ENCODE data around the gene BTBD16. TPM values are rescaled to one million over a fixed set of nuclear protein-coding genes. Genes with fewer than 3 reads are reported as not detected.
A peak's percentile ranks its signal among the peaks of the same experiment; 100 is the strongest.

BTBD16 gene
- total RNA-seq, 2 experiments from 2014 or later, result not detected

DNA sequence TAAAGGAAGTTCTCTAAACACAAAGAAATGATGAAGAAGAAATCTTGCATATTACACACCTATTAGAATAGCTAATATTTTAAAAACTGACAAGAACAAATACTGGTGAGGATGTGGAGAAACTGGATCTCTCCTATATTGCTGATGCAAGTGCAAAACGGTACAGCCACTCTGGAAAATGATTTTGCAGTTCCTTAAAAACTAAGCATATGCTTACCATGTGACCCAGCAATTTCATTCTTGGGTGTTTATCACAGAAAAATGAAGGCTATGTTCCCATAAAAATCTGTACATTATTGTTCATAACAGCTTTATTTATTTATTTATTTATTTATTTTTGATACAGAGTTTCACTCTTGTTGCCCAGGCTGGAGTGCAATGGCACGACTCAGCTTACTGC lies 88.5 kb downstream of the BTBD16 start:
- POLR2A ChIA-PET, result no interaction called here
- DNase-seq, result no peak
- CTCF ChIA-PET, result interaction anchor here (0.7 to 0.9 kb wide), 2 partner anchors 61 to 79 kb away, joined by 3 to 4 read pairs; no protein-coding TSS in a partner anchor
- Mint-ChIP-seq H3K4me1 (no peaks in the 10 kb centered on the region), H3K27ac (no peak overlapping the region), H3K4me3 (no peak overlapping the region), H3K9me3 (no peaks in the 10 kb centered on the region), H3K36me3 (ENCODE audit: low read depth) (no peaks in the 10 kb centered on the region), H3K27me3 (peaks cover 18% of the 10 kb centered on the region)

DNA sequence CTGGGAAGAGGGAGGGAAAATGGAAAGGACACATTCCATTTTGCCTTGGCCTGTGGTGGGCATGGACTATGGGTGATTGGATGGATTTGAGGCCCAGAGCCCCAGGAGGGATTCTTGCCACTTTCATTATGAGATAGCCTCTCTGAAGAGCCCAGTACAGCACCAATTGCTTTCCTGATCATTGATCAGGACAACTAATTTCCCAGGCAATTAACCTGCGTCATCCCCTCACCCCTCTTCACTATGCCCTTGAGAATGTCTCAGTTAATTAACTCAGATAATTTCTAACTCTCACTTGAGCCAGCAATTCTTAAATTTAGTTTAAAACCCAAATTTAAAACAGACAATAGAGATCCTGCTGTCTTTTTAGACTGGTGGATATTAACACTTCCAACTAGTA lies 90.0 kb downstream of the BTBD16 start:
- H3K27ac Mint-ChIP-seq, result no peak overlapping the region
- no peaks in the 10 kb centered on the region for H3K9me3 Mint-ChIP-seq
- H3K27me3 Mint-ChIP-seq, result peaks cover 19% of the 10 kb centered on the region
- H3K4me1 Mint-ChIP-seq, result no peaks in the 10 kb centered on the region
- H3K4me3 Mint-ChIP-seq, result no peak overlapping the region
- H3K36me3 Mint-ChIP-seq (ENCODE audit: low read depth), result no peaks in the 10 kb centered on the region
- no peak for DNase-seq
- ChIA-PET POLR2A (no interaction called here), CTCF (no interaction called here)

DNA sequence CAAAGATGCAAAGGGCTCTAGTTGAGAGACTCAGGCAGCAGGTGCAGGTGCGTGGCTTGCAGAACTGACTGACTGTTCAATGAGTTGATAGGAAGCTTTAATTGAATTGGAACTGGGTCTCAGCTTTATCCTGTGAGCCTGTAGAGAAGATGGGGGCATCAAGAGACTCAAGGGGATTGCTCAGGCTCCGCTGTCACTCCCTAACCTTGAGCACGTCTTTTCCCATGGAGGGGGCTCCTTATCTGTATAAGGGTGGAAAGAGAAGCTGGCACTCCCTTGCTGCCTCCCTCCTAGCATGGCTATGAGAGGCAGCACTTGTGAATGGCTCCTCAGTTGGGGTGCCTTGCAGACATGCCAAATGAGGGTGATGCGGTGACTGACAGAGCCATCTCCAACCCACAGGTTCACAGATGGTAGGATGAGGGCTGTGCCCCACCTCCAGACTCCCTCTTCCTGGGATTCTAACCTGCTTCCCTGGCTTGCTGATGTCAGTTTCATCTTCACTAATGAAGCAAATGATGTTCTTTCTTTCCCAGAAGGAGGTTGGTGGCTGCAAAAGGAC lies 91.0 kb downstream of the BTBD16 start:
- H3K36me3 Mint-ChIP-seq (ENCODE audit: low read depth), result no peaks in the 10 kb centered on the region
- DNase-seq, result no peak
- H3K27ac Mint-ChIP-seq, result no peak overlapping the region
- H3K27me3 Mint-ChIP-seq, result peaks cover 22% of the 10 kb centered on the region
- H3K4me1 Mint-ChIP-seq, result no peaks in the 10 kb centered on the region
- H3K4me3 Mint-ChIP-seq, result no peak overlapping the region
- H3K9me3 Mint-ChIP-seq, result no peaks in the 10 kb centered on the region
- ChIA-PET CTCF (no interaction called here), POLR2A (no interaction called here)

DNA sequence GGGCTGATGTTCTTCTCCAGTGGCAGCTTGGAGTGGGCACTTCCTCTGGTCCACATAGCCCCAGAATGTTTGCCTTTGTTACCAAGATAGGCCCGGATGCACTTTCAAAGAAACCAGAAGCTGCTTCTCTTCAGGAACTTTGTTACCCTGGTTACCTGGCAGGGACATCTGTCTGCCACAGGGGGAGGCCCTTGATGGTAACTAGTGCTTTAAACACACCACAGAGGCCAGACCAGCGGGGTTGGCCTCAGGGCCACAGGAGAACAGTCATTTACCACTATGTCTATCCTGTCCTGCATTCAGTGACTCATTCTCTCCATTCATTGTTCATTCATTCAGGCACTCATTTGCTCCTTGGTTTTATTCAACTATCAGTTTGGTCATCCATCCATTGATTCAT lies 91.5 kb downstream of the BTBD16 start:
- H3K27ac Mint-ChIP-seq, result no peak overlapping the region
- no peaks in the 10 kb centered on the region for H3K36me3 Mint-ChIP-seq (ENCODE audit: low read depth)
- H3K9me3 Mint-ChIP-seq, result no peaks in the 10 kb centered on the region
- ChIA-PET CTCF (no interaction called here), POLR2A (no interaction called here)
- H3K4me1 Mint-ChIP-seq, result no peaks in the 10 kb centered on the region
- no peak for DNase-seq
- H3K4me3 Mint-ChIP-seq, result no peak overlapping the region
- H3K27me3 Mint-ChIP-seq, result peaks cover 27% of the 10 kb centered on the region

GRCh38 chr10:122363311-122363710 lies 92.2 kb downstream of the BTBD16 start:
- H3K36me3 Mint-ChIP-seq (ENCODE audit: low read depth), result no peaks in the 10 kb centered on the region
- no peak overlapping the region for H3K4me3 Mint-ChIP-seq
- no peaks in the 10 kb centered on the region for H3K4me1 Mint-ChIP-seq
- DNase-seq, result no peak
- H3K9me3 Mint-ChIP-seq, result no peaks in the 10 kb centered on the region
- H3K27ac Mint-ChIP-seq, result no peak overlapping the region
- ChIA-PET POLR2A (no interaction called here), CTCF (no interaction called here)
- peaks cover 31% of the 10 kb centered on the region for H3K27me3 Mint-ChIP-seq

- Mint-ChIP-seq H3K4me1 (no peaks in the 10 kb centered on the region), H3K4me3 (no peak overlapping the region), H3K36me3 (ENCODE audit: low read depth) (no peaks in the 10 kb centered on the region), H3K9me3 (no peaks in the 10 kb centered on the region), H3K27me3 (peaks cover 31% of the 10 kb centered on the region), H3K27ac (no peak overlapping the region)
- CTCF ChIA-PET, result no interaction called here
- POLR2A ChIA-PET, result interaction anchor here (1.2 kb wide), 1 partner anchor 11 kb away, joined by 3 read pairs; the partner anchor contains the start of gene PLEKHA1
- no peak for DNase-seq
These were observed 92.8 kb downstream of the BTBD16 start for GRCh38 chr10:122363722-122364463.

- Mint-ChIP-seq H3K36me3 (ENCODE audit: low read depth) (no peaks in the 10 kb centered on the region), H3K4me3 (no peak overlapping the region), H3K27me3 (peaks cover 56% of the 10 kb centered on the region), H3K4me1 (peaks cover 3% of the 10 kb centered on the region), H3K9me3 (no peaks in the 10 kb centered on the region), H3K27ac (no peak overlapping the region)
- ChIA-PET CTCF (interaction anchor here (2.4 kb wide), 1 partner anchor 70 kb away, joined by 6 read pairs; no protein-coding TSS in a partner anchor), POLR2A (no interaction called here)
- no peak for DNase-seq
These were observed 97.6 kb downstream of the BTBD16 start for GRCh38 chr10:122368502-122369254.

- Mint-ChIP-seq H3K4me3 (no peak overlapping the region), H3K27ac (no peak overlapping the region), H3K27me3 (peaks cover 65% of the 10 kb centered on the region), H3K4me1 (peaks cover 18% of the 10 kb centered on the region), H3K36me3 (ENCODE audit: low read depth) (peaks cover 2% of the 10 kb centered on the region), H3K9me3 (no peaks in the 10 kb centered on the region)
- ChIA-PET POLR2A (no interaction called here), CTCF (no interaction called here)
- no peak for DNase-seq
These were observed 102.0 kb downstream of the BTBD16 start for GRCh38 chr10:122373108-122373507.

GRCh38 chr10:122373721-122374120 lies 102.6 kb downstream of the BTBD16 start:
- Mint-ChIP-seq H3K27me3 (peaks cover 64% of the 10 kb centered on the region), H3K27ac (peak overlapping the region; percentile 7), H3K4me3 (peak overlapping the region; percentile 71), H3K4me1 (peaks cover 18% of the 10 kb centered on the region), H3K36me3 (ENCODE audit: low read depth) (peaks cover 2% of the 10 kb centered on the region), H3K9me3 (no peaks in the 10 kb centered on the region)
- CTCF ChIA-PET, result interaction anchor here (1.0 to 1.5 kb wide), 3 partner anchors 15 to 61 kb away, joined by 3 to 7 read pairs (median 5); no protein-coding TSS in a partner anchor
- no peak for DNase-seq
- POLR2A ChIA-PET, result interaction anchor here (0.9 to 1.9 kb wide), 5 partner anchors 14 to 49 kb away, joined by 3 to 6 read pairs (median 5); no protein-coding TSS in a partner anchor

DNA sequence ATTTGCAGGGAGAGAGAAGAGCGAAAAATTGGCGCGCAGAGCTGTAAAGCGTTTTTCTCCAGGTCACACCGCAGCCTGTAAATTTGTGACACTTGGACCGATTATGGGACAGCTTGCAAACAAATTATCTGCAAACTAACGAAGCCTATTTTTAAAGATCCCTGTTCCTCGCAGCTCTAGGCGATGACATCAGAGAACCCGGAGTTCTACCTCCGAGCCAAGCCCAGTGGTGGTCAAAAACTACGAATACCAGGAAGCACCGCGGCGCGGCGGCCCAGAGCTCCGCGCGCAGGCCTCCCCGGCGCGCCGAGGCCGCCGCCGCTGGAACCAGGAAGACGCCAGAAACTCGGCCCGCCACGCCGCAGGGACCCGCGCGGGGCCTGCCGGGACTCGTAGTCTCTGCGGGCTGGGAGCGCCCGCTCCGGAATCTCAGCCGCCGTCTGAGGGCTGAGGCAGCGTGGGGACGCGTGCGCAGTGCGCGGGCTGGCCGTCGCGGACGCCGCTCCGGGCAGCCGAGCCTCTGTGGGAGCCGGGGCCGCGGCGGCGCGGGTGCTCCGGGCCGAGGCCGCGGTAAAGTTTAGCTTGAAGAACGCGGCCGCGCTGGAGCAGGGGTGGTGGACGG lies 103.3 kb downstream of the BTBD16 start, which contains the start of gene PLEKHA1:
TSS of gene PLEKHA1 (plus strand) at position 472 of the 622 bp plus-strand sequence. CDS start 18,493 bp downstream, outside the sequence.
- ChIA-PET POLR2A (interaction anchor here (0.7 to 1.9 kb wide), 7 partner anchors 10 to 48 kb away, joined by 3 to 6 read pairs (median 3); no protein-coding TSS in a partner anchor), CTCF (interaction anchor here (0.7 to 1.5 kb wide), 6 partner anchors 9 to 61 kb away, joined by 3 to 7 read pairs (median 4); no protein-coding TSS in a partner anchor)
- H3K27ac Mint-ChIP-seq, result peak within 1 kb of the TSS; percentile 7
- H3K4me1 Mint-ChIP-seq, result peaks cover 18% of the 10 kb centered on the region
- H3K4me3 Mint-ChIP-seq, result peak within 1 kb of the TSS; percentile 82
- peak; percentile 93 for DNase-seq
- H3K36me3 Mint-ChIP-seq (ENCODE audit: low read depth), result peaks cover 2% of the 10 kb centered on the region
- no peaks in the 10 kb centered on the region for H3K9me3 Mint-ChIP-seq
- peaks cover 63% of the 10 kb centered on the region for H3K27me3 Mint-ChIP-seq

GRCh38 chr10:122374859-122375678 lies 104.0 kb downstream of the BTBD16 start:
- Mint-ChIP-seq H3K4me3 (peak overlapping the region; percentile 82), H3K27me3 (peaks cover 65% of the 10 kb centered on the region), H3K27ac (peak overlapping the region; percentile 3), H3K4me1 (peaks cover 18% of the 10 kb centered on the region), H3K9me3 (no peaks in the 10 kb centered on the region), H3K36me3 (ENCODE audit: low read depth) (peaks cover 2% of the 10 kb centered on the region)
- POLR2A ChIA-PET, result interaction anchor here (0.7 to 1.9 kb wide), 7 partner anchors 11 to 48 kb away, joined by 3 to 6 read pairs (median 3); no protein-coding TSS in a partner anchor
- peak; percentile 60 for DNase-seq
- CTCF ChIA-PET, result interaction anchor here (0.7 to 1.5 kb wide), 5 partner anchors 9 to 60 kb away, joined by 3 to 7 read pairs (median 4); no protein-coding TSS in a partner anchor

GRCh38 chr10:122375679-122376160 lies 104.6 kb downstream of the BTBD16 start:
- ChIA-PET POLR2A (no interaction called here), CTCF (interaction anchor here (1.2 kb wide), 1 partner anchor 8 kb away, joined by 3 read pairs; no protein-coding TSS in a partner anchor)
- Mint-ChIP-seq H3K27ac (peak overlapping the region; percentile 3), H3K4me3 (peak overlapping the region; percentile 82), H3K36me3 (ENCODE audit: low read depth) (peaks cover 2% of the 10 kb centered on the region), H3K27me3 (peaks cover 66% of the 10 kb centered on the region), H3K4me1 (peaks cover 18% of the 10 kb centered on the region), H3K9me3 (no peaks in the 10 kb centered on the region)
- no peak for DNase-seq

All from activated CD4-positive, alpha-beta memory T cell treated with anti-CD3 and anti-CD28 coated beads, Interleukin-2, amount 10 ng/mL, durations not matched to agents 7 days and 5 days (primary cell).